ENCODE data around the gene CDC25B.

Gene CDC25B

DNA sequence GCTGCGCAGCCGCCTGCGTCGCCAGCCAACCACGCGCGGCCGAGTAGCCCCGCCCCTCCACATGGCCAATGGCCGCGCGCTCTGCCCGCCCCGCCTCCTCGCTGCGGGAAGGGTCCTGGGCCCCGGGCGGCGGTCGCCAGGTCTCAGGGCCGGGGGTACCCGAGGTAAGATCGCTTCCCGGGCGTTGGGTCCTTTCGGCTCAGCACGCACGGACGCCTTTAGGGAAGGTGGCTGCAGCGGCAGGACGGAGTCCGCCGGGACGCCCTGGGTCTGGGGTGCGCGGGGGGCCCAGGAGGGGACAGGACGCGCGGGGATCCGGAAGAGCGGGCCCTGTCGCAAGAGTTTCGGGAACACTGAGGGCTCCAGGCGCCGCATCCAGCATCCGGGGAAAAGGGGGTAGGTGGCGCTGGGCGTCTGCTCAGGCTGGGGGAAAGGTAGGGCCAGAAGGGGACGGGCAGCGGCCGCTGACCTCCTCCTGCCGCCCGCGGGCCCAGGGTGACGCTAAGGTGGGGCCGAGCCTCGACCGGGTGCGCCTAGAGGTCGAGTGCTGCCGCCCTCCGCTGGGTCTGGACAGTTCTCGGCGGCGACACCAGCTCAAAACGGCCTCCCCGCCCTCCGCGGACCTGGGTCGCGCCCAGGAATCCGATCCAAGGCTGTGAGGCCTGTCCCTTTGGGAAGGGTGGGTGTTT lies 50.8 kb downstream of the CDC25B start, which contains the start of gene MAVS:
TSS of gene MAVS (plus strand) at position 95 of the 689 bp plus-strand sequence. CDS start 7,791 bp downstream, outside the sequence.
- ATAC-seq: peak; percentile 98
- H3K27ac Mint-ChIP-seq: peak within 1 kb of the TSS; percentile 92
- no peaks in the 10 kb centered on the region for H3K36me3 Mint-ChIP-seq
- peak within 1 kb of the TSS; percentile 84 for H3K4me3 Mint-ChIP-seq
- no peaks in the 10 kb centered on the region for H3K9me3 Mint-ChIP-seq
- H3K27me3 Mint-ChIP-seq: no peaks in the 10 kb centered on the region
- H3K4me1 Mint-ChIP-seq: peaks cover 39% of the 10 kb centered on the region

DNA sequence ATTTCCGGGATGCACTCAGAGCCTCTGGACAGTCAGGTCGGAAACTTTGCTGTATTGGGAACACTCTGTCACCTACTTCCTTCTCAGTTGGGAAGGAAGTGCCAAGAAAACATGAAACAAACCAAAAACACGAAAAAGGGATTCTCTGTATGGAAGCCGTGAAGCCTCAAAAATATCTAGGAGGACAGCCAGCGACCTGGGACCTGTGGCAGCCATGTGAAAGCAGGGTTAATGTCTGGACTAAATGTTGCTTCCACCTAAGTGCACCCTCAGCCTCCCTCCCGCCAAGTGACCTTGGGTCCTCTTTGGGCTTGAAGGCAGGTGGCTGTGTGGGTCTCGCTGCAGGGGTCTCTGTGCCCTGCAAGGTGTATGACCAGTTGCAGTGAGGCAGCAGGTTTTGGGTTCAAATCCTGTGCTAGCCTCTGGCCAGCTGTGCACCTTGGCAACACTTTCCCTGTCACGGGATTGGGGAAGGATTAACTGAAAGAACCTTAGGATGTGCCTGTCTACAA lies 51.4 kb downstream of the CDC25B start:
- peak overlapping the region; percentile 92 for H3K27ac Mint-ChIP-seq
- peaks cover 39% of the 10 kb centered on the region for H3K4me1 Mint-ChIP-seq
- no peaks in the 10 kb centered on the region for H3K9me3 Mint-ChIP-seq
- peak overlapping the region; percentile 84 for H3K4me3 Mint-ChIP-seq
- no peaks in the 10 kb centered on the region for H3K27me3 Mint-ChIP-seq
- no peaks in the 10 kb centered on the region for H3K36me3 Mint-ChIP-seq
- ATAC-seq: no peak

GRCh38 chr20:3848565-3848964 lies 52.5 kb downstream of the CDC25B start:
- ATAC-seq: no peak
- Mint-ChIP-seq H3K27ac (peak overlapping the region; percentile 61), H3K9me3 (no peaks in the 10 kb centered on the region), H3K36me3 (no peaks in the 10 kb centered on the region), H3K4me3 (peak overlapping the region; percentile 19), H3K4me1 (peaks cover 39% of the 10 kb centered on the region), H3K27me3 (no peaks in the 10 kb centered on the region)

DNA sequence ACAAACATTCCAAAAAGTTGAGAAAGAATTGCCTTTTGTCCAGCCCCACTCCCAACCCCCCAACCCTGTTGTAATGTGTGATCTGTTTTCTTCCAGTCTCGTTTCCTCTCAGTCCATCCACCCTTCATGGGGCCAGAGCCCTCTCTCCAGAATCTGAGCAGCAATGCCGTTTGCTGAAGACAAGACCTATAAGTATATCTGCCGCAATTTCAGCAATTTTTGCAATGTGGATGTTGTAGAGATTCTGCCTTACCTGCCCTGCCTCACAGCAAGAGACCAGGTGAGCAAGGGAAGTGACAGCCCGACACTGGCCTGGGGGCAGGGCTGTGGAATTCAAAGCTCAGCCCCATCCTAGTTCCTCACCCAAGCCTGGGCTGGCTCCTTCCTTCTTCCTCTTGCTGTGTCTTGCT lies 58.4 kb downstream of the CDC25B start:
- H3K27me3 Mint-ChIP-seq: no peaks in the 10 kb centered on the region
- no peak overlapping the region for H3K4me3 Mint-ChIP-seq
- no peaks in the 10 kb centered on the region for H3K9me3 Mint-ChIP-seq
- H3K27ac Mint-ChIP-seq: no peak overlapping the region
- peaks cover 38% of the 10 kb centered on the region for H3K36me3 Mint-ChIP-seq
- H3K4me1 Mint-ChIP-seq: peaks cover 17% of the 10 kb centered on the region
- ATAC-seq: no peak

Data from stimulated activated memory B cell treated with anti-CD40 and anti-IgM and Interleukin-4, amounts not matched to agents 10 μg/mL and 1 μg/mL and 100 μg/mL, for 72 hours (primary cell).